ENCODE measurements around the gene UNC5C.

The UNC5C gene

GRCh38 chr4:95522682-95523530, 25.9 kb downstream of the UNC5C start:
- DNase-seq = no peak

- no peak for DNase-seq
These were observed 31.0 kb downstream of the UNC5C start for GRCh38 chr4:95517576-95518345.

DNA sequence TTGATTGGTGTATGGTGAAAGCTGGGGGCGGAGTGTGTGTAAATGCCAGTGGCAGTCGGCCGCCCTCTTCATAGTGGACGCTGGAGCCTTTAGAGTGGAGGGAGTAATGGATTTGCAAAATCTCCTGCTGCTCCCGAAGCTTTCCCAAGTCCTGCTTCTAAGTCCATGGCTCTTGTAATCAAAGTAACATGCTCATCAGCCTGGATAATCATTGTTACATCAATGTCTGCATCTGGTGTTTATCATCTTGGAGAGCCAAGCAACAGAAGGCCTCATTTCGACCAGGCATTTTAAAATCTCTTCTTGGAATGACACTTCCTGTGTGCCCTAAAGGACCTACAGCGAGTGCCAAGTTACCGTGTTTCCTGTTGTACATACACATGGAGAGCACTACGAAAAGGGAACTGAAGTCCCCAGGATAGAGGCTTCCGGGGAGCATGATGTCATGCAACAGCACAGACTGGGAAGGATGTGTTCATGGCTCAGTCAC, 32.2 kb downstream of the UNC5C start:
- DNase-seq = no peak

DNA sequence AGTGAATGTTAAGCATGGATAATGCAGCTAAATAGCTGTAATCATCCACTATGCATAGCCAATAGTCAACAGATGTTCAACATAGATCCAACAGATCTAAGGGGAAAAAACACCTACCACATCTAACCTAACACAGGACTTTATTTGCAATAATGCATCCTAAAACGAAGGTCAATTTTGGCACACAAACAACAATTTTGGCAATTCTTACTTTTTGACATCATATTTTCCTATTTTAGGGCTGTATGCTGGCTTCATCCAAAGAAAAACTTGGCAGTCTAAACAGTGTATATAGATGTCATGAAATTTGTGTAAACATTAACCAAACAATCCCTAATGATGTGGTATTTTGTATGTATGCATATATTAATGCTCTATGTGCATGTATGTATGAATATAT, 33.2 kb downstream of the UNC5C start:
- DNase-seq = no peak

- no peak for DNase-seq
These were observed 35.8 kb downstream of the UNC5C start for GRCh38 chr4:95513022-95513421.

DNA sequence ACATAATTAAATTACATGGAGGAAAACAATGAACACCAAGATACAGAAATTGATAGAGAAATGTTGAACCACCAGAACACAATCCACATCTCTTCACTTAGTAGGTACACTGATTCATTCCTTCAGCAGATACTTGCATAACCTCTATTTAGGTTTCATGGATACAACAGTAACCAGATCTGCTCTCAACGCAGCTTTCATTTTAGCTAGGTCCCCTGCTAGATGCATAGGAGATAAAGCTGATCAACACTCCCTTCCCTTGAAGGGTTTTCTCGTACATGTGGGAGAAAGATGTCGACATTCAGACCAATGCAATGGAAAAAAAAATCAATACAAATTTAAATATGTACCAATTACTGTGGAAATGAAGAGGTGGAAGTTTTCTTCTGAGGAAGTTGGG, 37.3 kb downstream of the UNC5C start:
- DNase-seq = no peak

DNA sequence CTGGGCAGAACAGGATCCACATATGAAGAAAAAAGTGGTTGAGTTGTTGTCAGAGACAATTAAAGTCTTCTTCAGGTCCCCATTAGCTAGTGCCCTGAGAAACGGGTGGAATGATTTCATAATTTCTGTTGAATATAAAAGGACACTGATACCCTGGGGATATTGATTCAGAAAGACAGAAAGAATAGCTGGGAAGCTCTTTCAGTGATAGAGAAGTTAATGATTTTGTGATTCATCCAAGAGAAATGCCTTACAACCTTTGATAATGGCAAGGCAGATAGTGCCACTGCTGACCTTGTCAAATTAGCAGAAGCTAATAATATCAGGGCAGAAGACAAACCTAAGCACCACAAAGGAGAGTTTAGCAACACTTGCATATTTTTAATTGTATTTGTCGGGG, 37.9 kb downstream of the UNC5C start:
- DNase-seq = no peak

DNA sequence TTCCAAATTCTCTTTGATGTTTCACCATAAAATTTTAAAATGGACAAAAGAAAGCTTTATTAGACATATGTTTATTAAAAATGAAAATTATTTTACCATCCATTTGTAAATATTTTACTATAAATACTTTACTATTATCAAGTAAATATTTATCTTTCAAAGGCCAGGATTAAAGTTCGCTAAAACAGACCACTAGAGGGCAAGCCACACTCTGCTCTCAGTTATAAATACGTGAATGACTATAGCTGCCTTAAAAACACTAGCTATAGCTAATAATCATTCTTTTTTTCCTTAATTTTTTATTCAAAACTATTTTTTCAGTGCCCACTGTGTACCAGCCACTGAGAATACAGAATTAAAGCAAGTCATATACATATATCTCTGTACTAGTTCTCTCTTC, 38.6 kb downstream of the UNC5C start:
- DNase-seq = no peak

- DNase-seq = no peak
These were observed 40.4 kb downstream of the UNC5C start for GRCh38 chr4:95508421-95508820.

GRCh38 chr4:95507561-95507960, 41.2 kb downstream of the UNC5C start:
- no peak for DNase-seq

DNA sequence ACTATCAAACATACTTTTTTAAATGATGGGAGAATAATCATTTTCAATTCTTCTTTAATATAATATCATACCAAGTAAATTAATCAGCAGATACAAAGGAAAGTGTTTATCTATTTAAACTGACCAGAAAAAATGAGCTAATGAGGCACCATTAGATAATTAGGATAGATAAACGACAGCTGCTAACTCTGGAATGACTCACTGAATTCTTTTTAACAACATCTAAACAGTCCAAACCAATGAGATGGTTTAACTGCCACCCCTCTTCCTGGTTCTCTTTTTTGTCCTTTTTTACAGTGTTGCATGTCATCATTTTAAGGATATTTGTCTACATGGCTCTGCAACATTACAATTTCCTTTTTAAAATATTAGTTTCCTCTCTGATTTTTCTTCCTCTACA, 41.6 kb downstream of the UNC5C start:
- no peak for DNase-seq

GRCh38 chr4:95506264-95506663, 42.5 kb downstream of the UNC5C start:
- DNase-seq = no peak

DNA sequence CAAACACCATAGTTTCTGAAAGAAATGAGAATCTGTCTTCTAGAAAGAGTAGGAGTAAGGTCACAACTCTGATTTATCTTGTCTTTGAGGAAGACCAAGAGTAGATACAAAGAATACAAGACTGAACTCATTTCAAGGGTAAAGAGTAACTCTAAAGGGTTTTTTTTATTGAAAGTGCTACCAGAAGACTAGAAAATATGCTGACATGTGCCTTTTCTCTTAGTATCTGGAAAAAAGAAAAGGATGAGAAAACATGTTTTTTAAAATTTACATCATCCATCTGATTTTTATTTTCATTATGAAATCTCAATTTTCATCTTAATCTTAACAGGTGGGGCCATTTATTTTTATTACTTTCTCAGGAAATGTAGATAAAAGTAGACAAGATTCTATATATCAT, 43.0 kb downstream of the UNC5C start:
- DNase-seq = no peak

- DNase-seq = no peak
These were observed 43.6 kb downstream of the UNC5C start for GRCh38 chr4:95505151-95505550.

DNA sequence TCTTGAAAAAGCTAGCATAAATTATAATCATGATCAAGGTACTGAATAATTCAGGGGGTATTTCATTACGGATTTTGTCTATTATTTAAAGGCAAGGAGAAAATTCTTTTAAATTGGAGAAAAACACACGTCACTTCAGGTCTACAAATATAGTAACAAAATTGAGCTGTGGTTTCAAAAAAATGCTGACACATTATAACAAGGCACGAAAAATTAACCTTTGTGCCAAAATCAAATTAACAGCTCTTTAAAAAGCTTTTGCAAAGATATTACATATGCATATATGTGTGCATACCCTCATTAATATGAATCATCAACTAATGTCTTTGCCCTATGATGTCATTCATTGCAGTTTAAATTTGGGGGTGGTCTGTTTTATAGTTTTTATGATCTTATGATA, 44.3 kb downstream of the UNC5C start:
- no peak for DNase-seq

GRCh38 chr4:95500361-95500760, 48.4 kb downstream of the UNC5C start:
- no peak for DNase-seq

- no peak for DNase-seq
These were observed 49.5 kb downstream of the UNC5C start for GRCh38 chr4:95499291-95499696.

DNA sequence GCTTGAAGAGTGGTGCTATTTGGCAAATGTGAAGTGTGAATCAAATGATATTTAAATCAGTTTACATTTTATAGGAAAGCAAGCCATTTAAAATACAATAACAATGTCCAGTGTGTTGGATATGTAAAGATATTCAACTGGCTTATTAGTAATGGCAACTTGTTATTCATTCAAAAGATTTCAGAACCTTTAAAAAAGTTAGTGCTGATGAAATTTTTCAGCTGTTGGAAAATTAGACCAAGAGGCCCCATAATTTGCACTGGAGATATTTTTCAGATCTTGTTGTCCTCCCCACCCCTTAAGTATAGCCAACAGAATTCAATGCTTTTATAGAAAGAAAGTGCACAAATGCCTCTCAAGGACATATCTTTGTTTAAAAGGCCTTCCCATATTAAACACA, 54.6 kb downstream of the UNC5C start:
- DNase-seq = no peak

DNA sequence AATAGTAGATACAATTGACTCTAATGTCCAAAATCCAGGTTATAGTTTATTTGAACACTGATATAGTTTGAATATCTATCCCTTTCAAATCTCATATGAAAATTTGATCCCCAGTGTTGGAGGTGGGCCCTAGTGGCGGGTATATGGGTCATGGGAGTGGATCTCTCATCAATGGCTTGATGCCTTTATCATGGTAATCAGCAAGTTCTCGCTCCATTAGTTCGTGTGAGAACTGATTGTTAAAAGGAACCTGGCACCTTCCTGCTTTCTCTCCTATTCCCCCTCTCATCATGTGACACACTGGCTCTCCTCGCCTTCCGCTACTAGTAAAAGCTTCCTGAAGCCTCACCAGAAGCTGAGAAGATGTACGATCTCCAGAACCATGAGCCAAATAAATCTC, 70.1 kb downstream of the UNC5C start:
- DNase-seq = no peak

GRCh38 chr4:95476121-95476520, 72.7 kb downstream of the UNC5C start:
- no peak for DNase-seq

- no peak for DNase-seq
These were observed 76.2 kb downstream of the UNC5C start for GRCh38 chr4:95472534-95472933.

- DNase-seq = no peak
These were observed 78.2 kb downstream of the UNC5C start for GRCh38 chr4:95470622-95471021.

DNA sequence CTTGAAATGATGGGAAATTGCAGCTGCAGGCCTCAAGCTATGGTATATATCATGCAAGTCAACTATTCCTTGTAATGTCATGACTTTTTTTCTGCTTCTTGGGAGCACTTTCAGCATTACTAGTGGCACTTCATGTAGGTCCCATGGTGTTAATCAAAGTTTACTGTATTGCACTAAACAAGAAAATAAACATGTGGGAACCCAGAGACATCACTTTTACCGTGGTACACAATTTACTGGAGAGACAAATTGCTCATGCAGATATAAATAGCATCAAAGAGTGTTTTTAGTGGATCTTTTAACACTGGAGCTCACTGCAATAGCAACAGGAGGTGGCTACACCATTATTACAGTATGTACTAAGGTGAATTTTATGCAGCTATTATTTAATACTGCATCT, 79.2 kb downstream of the UNC5C start:
- DNase-seq = no peak

GRCh38 chr4:95466791-95467190, 82.0 kb downstream of the UNC5C start:
- DNase-seq = no peak

Data from right kidney (tissue), 1 donor.